SK-N-SH (cell line): Measurements from ENCODE around the gene TUT7. TPM values are rescaled to one million over a fixed set of nuclear protein-coding genes. Genes with fewer than 3 reads are reported as not detected.

ENCODE experiments used
- CTCF ChIA-PET: fragments of 300-600, 350-600 bp; formaldehyde crosslinking; extraction: SDS; loops from one replicate; lab custom pipeline; 2021; lab: Yijun Ruan, JAX
- POLR2A ChIA-PET: fragments of 350-600 bp; sonication (Branson Sonifier 250); formaldehyde crosslinking; extraction: SDS; loops from one replicate; lab custom pipeline; 2020; ENCODE audit warnings: antibody characterized with exemption, inconsistent platforms; lab: Yijun Ruan, JAX
- DNase-seq: peaks from one replicate; pipeline ENCODE4 v3.0.0; 2012
- H2AFZ ChIP-seq: fragments of 200-600 bp; sonication (generic); 2 replicates; pipeline ENCODE4 v1.8.1; 2016; ENCODE audit warnings: antibody characterized with exemption, mild to moderate bottlenecking, low read depth
- H3F3A ChIP-seq: fragments of 200-600 bp; sonication (generic); replicated peaks from 2 replicates; pipeline ENCODE3; 2016; ENCODE audit warnings: antibody characterized with exemption, mild to moderate bottlenecking; ENCODE audit not compliant: insufficient read depth
- H3K27ac ChIP-seq, 2 experiments: fragments of 200-500 bp in 1 of 2; fragments of 200-600 bp in 1 of 2; sonication (Bioruptor generic) in 1 of 2; sonication (generic), shearing (Covaris generic) in 1 of 2; 2 replicates each; pipeline versions ENCODE4 v1.5.1 to v1.6.1; 2014 to 2016; ENCODE audit warnings: low read depth in 2 of 2, inconsistent platforms in 1 of 2, low read length in 1 of 2, mild to moderate bottlenecking in 1 of 2, mixed read lengths in 1 of 2
- H3K27me3 ChIP-seq: fragments of 200-600 bp; sonication (generic), shearing (Covaris generic); 2 replicates; pipeline ENCODE4 v1.6.1; 2016; ENCODE audit warnings: mixed run types; ENCODE audit not compliant: insufficient read depth
- H3K36me3 ChIP-seq, 2 experiments: fragments of 200-500 bp in 1 of 2; fragments of 200-600 bp in 1 of 2; sonication (Bioruptor generic) in 1 of 2; sonication (generic) in 1 of 2; replicated peaks in 1 of 2; 2 replicates each; pipeline versions ENCODE3 to v1.5.1; 2014 to 2016; ENCODE audit warnings: low read length in 1 of 2, mild to moderate bottlenecking in 1 of 2; ENCODE audit not compliant: insufficient read depth in 2 of 2, control insufficient read depth in 1 of 2
- H3K4me1 ChIP-seq, 2 experiments: fragments of 200-500 bp in 1 of 2; fragments of 200-600 bp in 1 of 2; sonication (Bioruptor generic) in 1 of 2; sonication (generic), shearing (Covaris generic) in 1 of 2; 2 replicates each; pipeline versions ENCODE4 v1.5.1 to v1.6.1; 2014 to 2016; ENCODE audit warnings: low read depth in 1 of 2, low read length in 1 of 2, mixed run types in 1 of 2; ENCODE audit not compliant: insufficient read depth in 2 of 2, control insufficient read depth in 1 of 2
- H3K4me2 ChIP-seq: fragments of 200-600 bp; sonication (generic), shearing (Covaris generic); 2 replicates; pipeline ENCODE4 v1.6.1; 2017; ENCODE audit warnings: mixed run types
- H3K4me3 ChIP-seq, 2 experiments: fragments of 200-500 bp in 1 of 2; fragments of 200-600 bp in 1 of 2; sonication (Bioruptor generic) in 1 of 2; sonication (generic), shearing (Covaris generic) in 1 of 2; 2 replicates each; pipeline versions ENCODE4 v1.5.1 to v1.8.1; 2014 to 2016; ENCODE audit warnings: low read depth in 2 of 2, inconsistent platforms in 1 of 2, low read length in 1 of 2, mild to moderate bottlenecking in 1 of 2, mixed read lengths in 1 of 2, moderate library complexity in 1 of 2
- H3K79me2 ChIP-seq: fragments of 200-600 bp; sonication (generic); 2 replicates; pipeline ENCODE4 v1.8.1; 2017; ENCODE audit warnings: mild to moderate bottlenecking; ENCODE audit not compliant: insufficient read depth
- H3K9ac ChIP-seq: fragments of 200-600 bp; sonication (generic); 2 replicates; pipeline ENCODE4 v1.6.1; 2017; ENCODE audit warnings: mixed run types
- H3K9me2 ChIP-seq: fragments of 200-600 bp; sonication (generic); 2 replicates; pipeline ENCODE4 v1.6.1; 2017; ENCODE audit warnings: mixed run types
- H3K9me3 ChIP-seq: fragments of 200-600 bp; sonication (generic); 2 replicates; pipeline ENCODE4 v1.6.1; 2017; ENCODE audit warnings: mixed run types, mild to moderate bottlenecking, moderate library complexity
- H4K20me1 ChIP-seq: fragments of 200-600 bp; sonication (generic); 2 replicates; pipeline ENCODE4 v1.6.1; 2017; ENCODE audit warnings: mild to moderate bottlenecking, mixed run types; ENCODE audit not compliant: insufficient read depth
- CHD2 ChIP-seq: fragments of 150-350 bp; IDR thresholded peaks from 2 replicates; pipeline ENCODE4 v1.6.1; 2018; ENCODE audit warnings: low read length; ENCODE audit not compliant: partially characterized antibody
- ELF1 ChIP-seq: IDR thresholded peaks from 2 replicates; pipeline ENCODE4 v1.4.0; 2012
- EZH2phosphoT487 ChIP-seq: fragments of 200-600 bp; sonication (generic); IDR thresholded peaks from 2 replicates; pipeline ENCODE4 v1.6.1; 2017; ENCODE audit warnings: low read depth, mixed run types, mild to moderate bottlenecking, antibody characterized with exemption, moderate library complexity, borderline replicate concordance
- FOXM1 ChIP-seq: IDR thresholded peaks from 2 replicates; pipeline ENCODE4 v1.4.0; 2012; ENCODE audit warnings: low read depth, mild to moderate bottlenecking
- JUND ChIP-seq: IDR thresholded peaks from 2 replicates; pipeline ENCODE4 v1.4.0; 2012
- NFIC ChIP-seq: IDR thresholded peaks from 2 replicates; pipeline ENCODE4 v1.4.0; 2012; ENCODE audit warnings: borderline replicate concordance
- NRF1 ChIP-seq: IDR thresholded peaks from 2 replicates; pipeline ENCODE4 v1.6.1; 2012; ENCODE audit warnings: low read depth, mild to moderate bottlenecking, low read length
- POLR2AphosphoS5 ChIP-seq: IDR thresholded peaks from 2 replicates; pipeline ENCODE4 v1.6.1; 2012; ENCODE audit warnings: low read depth, low read length
- RAD21 ChIP-seq: IDR thresholded peaks from 2 replicates; pipeline ENCODE4 v1.6.1; 2012; ENCODE audit warnings: mild to moderate bottlenecking, low read length
- RXRA ChIP-seq: IDR thresholded peaks from 2 replicates; pipeline ENCODE4 v1.4.0; 2012; ENCODE audit warnings: low read depth, mild to moderate bottlenecking, borderline replicate concordance
- WGBS: methylation state at CpG from one replicate; pipeline ENCODE4 v1.1.6; 2017; ENCODE audit warnings: low lambda C conversion rate; 5-methylcytosine and 5-hydroxymethylcytosine counted together
- polyA plus RNA-seq, 3 experiments: library from polyadenylated mRNA; depleted of rRNA; stranded (reverse); fragments of >200 nt; gene quantifications; 2 replicates each; pipeline ENCODE4 v1.2.3, GENCODE V29; 2012
- small RNA-seq, 7 experiments: library from RNA; depleted of rRNA; stranded (forward); fragments of <200 nt; gene quantifications; one replicate each; pipeline ENCODE3, GENCODE V24; 2012
- TF ChIP-seq, protein P1 (sequence below): IDR thresholded peaks from 2 replicates; pipeline ENCODE4 v1.4.0; 2012; ENCODE audit warnings: low read depth, borderline replicate concordance
- TF ChIP-seq, protein P2 (sequence below): fragments of 200-600 bp; sonication (generic); IDR thresholded peaks from 2 replicates; pipeline ENCODE4 v1.6.1; 2017; ENCODE audit warnings: antibody characterized with exemption, mild to moderate bottlenecking, moderate library complexity
- TF ChIP-seq, protein P3 (sequence below): fragments of 150-350 bp; IDR thresholded peaks from 2 replicates; pipeline ENCODE4 v1.6.1; 2017; ENCODE audit warnings: antibody characterized with exemption, low read length, low read depth, borderline replicate concordance

The TUT7 gene
- polyA plus RNA-seq, 1 of the 3 experiments (the other 2 are of a cell fraction), result 6.7 TPM

GRCh38 chr9:86238861-86239770 lies 115.1 kb downstream of the TUT7 start:
- POLR2A ChIA-PET, result no interaction called here
- H3K4me2 ChIP-seq, result no peak overlapping the region

More at GRCh38 chr9:86238861-86239770, 115.1 kb downstream of the TUT7 start:
- Histone ChIP-seq H3K4me3 (no peak overlapping the region), H3K9me2 (no peaks in the 10 kb centered on the region), H3K27me3 (no peaks in the 10 kb centered on the region), H3K79me2 (no peaks in the 10 kb centered on the region), H3K4me1 (no peaks in the 10 kb centered on the region), H4K20me1 (no peaks in the 10 kb centered on the region), H3K27ac (no peak overlapping the region), H3F3A (no peaks in the 10 kb centered on the region), H2AFZ (no peak overlapping the region), H3K9ac (no peak overlapping the region), H3K9me3 (no peaks in the 10 kb centered on the region), H3K36me3 (no peaks in the 10 kb centered on the region)
- CTCF ChIA-PET, result interaction anchor here (0.6 to 5.0 kb wide), 14 partner anchors 9 to 421 kb away, joined by 3 to 30 read pairs (median 4); no protein-coding TSS in a partner anchor
- WGBS, result 67% methylated on average over 10 of the region's 10 CpGs
- TF ChIP-seq NRF1 (no peak), EZH2phosphoT487 (no peak), CHD2 (no peak), RAD21 (peak; percentile 25; the same call in 1 of the 2 replicates), ELF1 (no peak), RXRA (no peak), FOXM1 (no peak), POLR2AphosphoS5 (no peak), NFIC (no peak), JUND (no peak)
- TF ChIP-seq, protein P1, sequence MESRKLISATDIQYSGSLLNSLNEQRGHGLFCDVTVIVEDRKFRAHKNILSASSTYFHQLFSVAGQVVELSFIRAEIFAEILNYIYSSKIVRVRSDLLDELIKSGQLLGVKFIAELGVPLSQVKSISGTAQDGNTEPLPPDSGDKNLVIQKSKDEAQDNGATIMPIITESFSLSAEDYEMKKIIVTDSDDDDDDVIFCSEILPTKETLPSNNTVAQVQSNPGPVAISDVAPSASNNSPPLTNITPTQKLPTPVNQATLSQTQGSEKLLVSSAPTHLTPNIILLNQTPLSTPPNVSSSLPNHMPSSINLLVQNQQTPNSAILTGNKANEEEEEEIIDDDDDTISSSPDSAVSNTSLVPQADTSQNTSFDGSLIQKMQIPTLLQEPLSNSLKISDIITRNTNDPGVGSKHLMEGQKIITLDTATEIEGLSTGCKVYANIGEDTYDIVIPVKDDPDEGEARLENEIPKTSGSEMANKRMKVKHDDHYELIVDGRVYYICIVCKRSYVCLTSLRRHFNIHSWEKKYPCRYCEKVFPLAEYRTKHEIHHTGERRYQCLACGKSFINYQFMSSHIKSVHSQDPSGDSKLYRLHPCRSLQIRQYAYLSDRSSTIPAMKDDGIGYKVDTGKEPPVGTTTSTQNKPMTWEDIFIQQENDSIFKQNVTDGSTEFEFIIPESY, result no peak
- TF ChIP-seq, protein P2, sequence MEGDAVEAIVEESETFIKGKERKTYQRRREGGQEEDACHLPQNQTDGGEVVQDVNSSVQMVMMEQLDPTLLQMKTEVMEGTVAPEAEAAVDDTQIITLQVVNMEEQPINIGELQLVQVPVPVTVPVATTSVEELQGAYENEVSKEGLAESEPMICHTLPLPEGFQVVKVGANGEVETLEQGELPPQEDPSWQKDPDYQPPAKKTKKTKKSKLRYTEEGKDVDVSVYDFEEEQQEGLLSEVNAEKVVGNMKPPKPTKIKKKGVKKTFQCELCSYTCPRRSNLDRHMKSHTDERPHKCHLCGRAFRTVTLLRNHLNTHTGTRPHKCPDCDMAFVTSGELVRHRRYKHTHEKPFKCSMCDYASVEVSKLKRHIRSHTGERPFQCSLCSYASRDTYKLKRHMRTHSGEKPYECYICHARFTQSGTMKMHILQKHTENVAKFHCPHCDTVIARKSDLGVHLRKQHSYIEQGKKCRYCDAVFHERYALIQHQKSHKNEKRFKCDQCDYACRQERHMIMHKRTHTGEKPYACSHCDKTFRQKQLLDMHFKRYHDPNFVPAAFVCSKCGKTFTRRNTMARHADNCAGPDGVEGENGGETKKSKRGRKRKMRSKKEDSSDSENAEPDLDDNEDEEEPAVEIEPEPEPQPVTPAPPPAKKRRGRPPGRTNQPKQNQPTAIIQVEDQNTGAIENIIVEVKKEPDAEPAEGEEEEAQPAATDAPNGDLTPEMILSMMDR, result peak; percentile 51
- TF ChIP-seq, protein P3, sequence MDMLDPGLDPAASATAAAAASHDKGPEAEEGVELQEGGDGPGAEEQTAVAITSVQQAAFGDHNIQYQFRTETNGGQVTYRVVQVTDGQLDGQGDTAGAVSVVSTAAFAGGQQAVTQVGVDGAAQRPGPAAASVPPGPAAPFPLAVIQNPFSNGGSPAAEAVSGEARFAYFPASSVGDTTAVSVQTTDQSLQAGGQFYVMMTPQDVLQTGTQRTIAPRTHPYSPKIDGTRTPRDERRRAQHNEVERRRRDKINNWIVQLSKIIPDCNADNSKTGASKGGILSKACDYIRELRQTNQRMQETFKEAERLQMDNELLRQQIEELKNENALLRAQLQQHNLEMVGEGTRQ, result no peak
- no peak for DNase-seq

Small RNAs within 50 kb of the gene (small RNA-seq; reads per million reads assigned to genes)
- 0 reads per million in 7 experiments for gene RN7SKP264

Other genes with a start within 250 kb of the TUT7 start
- 0.03 TPM in 1 of 2 replicates, not detected in the other for gene C9orf153, start 94.8 kb downstream of the TUT7 start, polyA plus RNA-seq (2012; rRNA removed)
- gene ISCA1, start 71.9 kb downstream of the TUT7 start, polyA plus RNA-seq (2012; rRNA removed), result 10.9 and 14.7 TPM in 2 replicates